NCI-H2107 (cell line): ENCODE results near the gene GYPC.
"Not testable (repeated sequence)": the region's sequence is repeated elsewhere in the genome, so short reads cannot be mapped to it uniquely, and the experiment has no call there.

Experiments used
- DNase-seq: peaks from one replicate; lab custom pipeline; 2025; lab: John Stamatoyannopoulos, UW

The GYPC gene

GRCh38 chr2:126655500-126656430, at the start of gene GYPC:
Gene GYPC (plus strand): TSS chr2:126656158. CDS start chr2:126656264, 106 bp downstream.
- DNase-seq, result no peak

GRCh38 chr2:126614524-126615227, 41.3 kb upstream of the GYPC start:
- DNase-seq, result no peak

GRCh38 chr2:126616606-126617069, 39.3 kb upstream of the GYPC start:
- no peak for DNase-seq

- no peak for DNase-seq
Observed at GRCh38 chr2:126620302-126620701, 35.7 kb upstream of the GYPC start.

GRCh38 chr2:126623000-126623399, 33.0 kb upstream of the GYPC start:
- DNase-seq, result no peak

- DNase-seq, result no peak
Observed at GRCh38 chr2:126627643-126628042, 28.3 kb upstream of the GYPC start.

- no peak for DNase-seq
Observed at GRCh38 chr2:126634273-126634861, 21.6 kb upstream of the GYPC start.

GRCh38 chr2:126635281-126635680, 20.7 kb upstream of the GYPC start:
- DNase-seq, result no peak

GRCh38 chr2:126635736-126636135, 20.2 kb upstream of the GYPC start:
- no peak for DNase-seq

GRCh38 chr2:126637386-126637785, 18.6 kb upstream of the GYPC start:
- DNase-seq, result no peak

GRCh38 chr2:126638746-126639145, 17.2 kb upstream of the GYPC start:
- no peak for DNase-seq

- DNase-seq, result no peak
Observed at GRCh38 chr2:126639276-126639675, 16.7 kb upstream of the GYPC start.

GRCh38 chr2:126641294-126641693, 14.7 kb upstream of the GYPC start:
- not testable (repeated sequence) for DNase-seq

- DNase-seq, result no peak
Observed at GRCh38 chr2:126642031-126642430, 13.9 kb upstream of the GYPC start.

GRCh38 chr2:126643431-126643830, 12.5 kb upstream of the GYPC start:
- DNase-seq, result no peak

GRCh38 chr2:126643972-126644371, 12.0 kb upstream of the GYPC start:
- DNase-seq, result no peak

- no peak for DNase-seq
Observed at GRCh38 chr2:126644630-126645191, 11.2 kb upstream of the GYPC start.

GRCh38 chr2:126645211-126645618, 10.7 kb upstream of the GYPC start:
- DNase-seq, result no peak

GRCh38 chr2:126646026-126646425, 9.9 kb upstream of the GYPC start:
- no peak for DNase-seq

- not testable (repeated sequence) for DNase-seq
Observed at GRCh38 chr2:126647714-126648344, 8.1 kb upstream of the GYPC start.

- DNase-seq, result not testable (repeated sequence)
Observed at GRCh38 chr2:126648345-126648786, 7.6 kb upstream of the GYPC start.

- no peak for DNase-seq
Observed at GRCh38 chr2:126649101-126649500, 6.9 kb upstream of the GYPC start.
